GM13976 (cell line): Measurements from ENCODE around the gene CCR2.
"Not testable (repeated sequence)": the region's sequence is repeated elsewhere in the genome, so short reads cannot be mapped to it uniquely, and the experiment has no call there.

Experiments used
- DNase-seq: peaks from one replicate; pipeline ENCODE4 v3.0.0; 2012; ENCODE audit warnings: low spot score
- in situ Hi-C: fragments of 300-500 bp; cut with MboI; formaldehyde crosslinking; loops from one replicate; pipeline ENCODE4 v1.12.0; 2022; ENCODE audit warnings: low sequenced_read_pairs, mixed read lengths, inconsistent platforms; ENCODE audit not compliant: unreplicated experiment
- TF ChIP-seq, protein P1 (sequence below): IDR thresholded peaks from 2 replicates; pipeline ENCODE4 v1.5.1; 2012; ENCODE audit warnings: borderline replicate concordance, mild to moderate bottlenecking; ENCODE audit not compliant: insufficient read depth; ENCODE audit errors: extremely low read depth, missing control alignments, control extremely low read depth

Gene CCR2

DNA sequence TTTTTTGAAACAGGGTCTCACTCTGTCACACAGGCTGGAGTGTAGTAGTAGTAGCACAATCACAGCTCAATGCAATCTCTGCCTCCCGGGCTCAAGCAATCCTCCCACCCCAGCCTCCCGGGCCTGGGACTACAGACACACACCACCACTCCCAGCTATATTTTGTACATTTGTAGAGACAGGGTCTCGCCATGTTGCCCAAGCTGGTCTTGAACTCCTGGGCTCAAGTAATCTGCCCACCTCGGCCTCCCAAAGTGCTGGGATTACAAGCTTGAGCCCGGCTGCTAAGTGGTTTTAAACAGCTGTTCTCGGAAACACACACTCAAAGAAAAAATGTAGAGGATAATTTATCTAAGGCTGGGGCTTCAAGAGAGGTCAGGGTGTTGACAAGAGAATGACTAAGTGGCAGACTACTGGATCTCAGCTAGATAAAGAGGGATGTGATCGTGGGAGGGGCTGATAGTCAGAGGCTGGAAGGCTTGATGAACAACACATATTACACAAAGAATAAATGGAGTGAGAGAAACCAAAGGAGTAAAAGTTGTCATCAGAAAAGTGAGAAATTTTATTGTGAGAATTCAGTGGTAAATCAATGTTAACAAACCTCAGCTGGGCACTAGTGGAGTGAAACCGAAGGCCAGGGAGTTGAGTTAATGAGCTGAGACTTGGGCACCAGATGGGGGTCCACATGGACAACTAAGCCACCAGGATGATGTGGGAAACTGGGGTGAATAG lies 46.3 kb downstream of the CCR2 start:
- TF ChIP-seq, protein P1, sequence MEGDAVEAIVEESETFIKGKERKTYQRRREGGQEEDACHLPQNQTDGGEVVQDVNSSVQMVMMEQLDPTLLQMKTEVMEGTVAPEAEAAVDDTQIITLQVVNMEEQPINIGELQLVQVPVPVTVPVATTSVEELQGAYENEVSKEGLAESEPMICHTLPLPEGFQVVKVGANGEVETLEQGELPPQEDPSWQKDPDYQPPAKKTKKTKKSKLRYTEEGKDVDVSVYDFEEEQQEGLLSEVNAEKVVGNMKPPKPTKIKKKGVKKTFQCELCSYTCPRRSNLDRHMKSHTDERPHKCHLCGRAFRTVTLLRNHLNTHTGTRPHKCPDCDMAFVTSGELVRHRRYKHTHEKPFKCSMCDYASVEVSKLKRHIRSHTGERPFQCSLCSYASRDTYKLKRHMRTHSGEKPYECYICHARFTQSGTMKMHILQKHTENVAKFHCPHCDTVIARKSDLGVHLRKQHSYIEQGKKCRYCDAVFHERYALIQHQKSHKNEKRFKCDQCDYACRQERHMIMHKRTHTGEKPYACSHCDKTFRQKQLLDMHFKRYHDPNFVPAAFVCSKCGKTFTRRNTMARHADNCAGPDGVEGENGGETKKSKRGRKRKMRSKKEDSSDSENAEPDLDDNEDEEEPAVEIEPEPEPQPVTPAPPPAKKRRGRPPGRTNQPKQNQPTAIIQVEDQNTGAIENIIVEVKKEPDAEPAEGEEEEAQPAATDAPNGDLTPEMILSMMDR = no peak
- no peak for DNase-seq
- in situ Hi-C loops = no loop called here

- TF ChIP-seq, protein P1 = no peak
- no peak for DNase-seq
- in situ Hi-C loops = no loop called here
Measured at GRCh38 chr3:46400846-46401245, 46.9 kb downstream of the CCR2 start.

GRCh38 chr3:46401579-46401978 lies 47.7 kb downstream of the CCR2 start:
- in situ Hi-C loops = no loop called here
- TF ChIP-seq, protein P1 = no peak
- no peak for DNase-seq

DNA sequence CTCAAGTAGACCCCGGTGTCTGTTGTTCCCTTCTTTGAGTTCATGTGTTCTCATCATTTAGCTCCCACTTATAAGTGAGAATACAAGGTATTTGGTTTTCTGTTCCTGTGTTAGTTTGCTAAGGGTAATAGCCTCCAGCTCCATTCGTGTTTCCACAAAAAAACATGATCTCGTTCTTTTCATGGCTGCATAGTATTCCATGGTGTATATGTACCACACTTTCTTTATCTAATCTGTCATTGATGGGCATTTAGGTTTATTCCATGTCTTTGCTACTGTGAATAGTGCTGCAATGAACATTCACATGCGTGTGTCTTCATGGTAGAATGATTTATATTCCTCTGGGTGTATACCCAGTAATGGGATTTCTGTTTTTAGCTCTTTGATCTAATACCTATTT lies 49.0 kb downstream of the CCR2 start:
- DNase-seq, in situ Hi-C loops: not testable (repeated sequence)

- DNase-seq = no peak
- TF ChIP-seq, protein P1 = no peak
- in situ Hi-C loops = no loop called here
Measured at GRCh38 chr3:46405301-46406019, 51.5 kb downstream of the CCR2 start.

DNA sequence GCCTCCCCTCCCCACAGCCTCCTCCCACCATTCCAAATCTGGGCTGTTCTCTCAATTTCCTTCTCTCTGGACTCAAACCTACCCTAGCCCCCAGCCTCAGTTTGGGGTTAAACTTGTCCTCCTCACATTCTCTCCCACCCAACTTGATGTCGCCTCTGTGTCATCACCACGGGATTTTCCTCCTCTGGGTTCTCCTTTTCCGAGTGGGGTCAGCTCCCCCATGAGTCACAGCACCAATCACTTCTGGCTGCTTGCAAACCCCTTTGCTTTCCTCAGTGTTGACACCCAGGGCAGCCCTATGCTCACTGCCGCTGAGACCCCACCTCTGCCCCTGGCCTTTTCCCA lies 52.5 kb downstream of the CCR2 start:
- TF ChIP-seq, protein P1 = no peak
- in situ Hi-C loops = no loop called here
- DNase-seq = no peak
